Peyer's patch (tissue), 4 donors: ENCODE results near the gene NRF1.

ENCODE experiments used
- CTCF ChIP-seq, 6 experiments: fragments of 450-650 bp in 4 of 6; fragments of 200-600 bp in 2 of 6; sonication (generic) in 1 of 6; IDR thresholded peaks; one replicate each; pipeline ENCODE4 v1.5.1; 2017 to 2019; ENCODE audit warnings: antibody characterized with exemption in 6 of 6, mild to moderate bottlenecking in 3 of 6, moderate library complexity in 1 of 6
- POLR2A ChIP-seq, 2 donors: fragments of 450-650 bp; IDR thresholded peaks; one replicate each; pipeline ENCODE4 v1.5.1; 2017; ENCODE audit warnings: antibody characterized with exemption in 2 of 2, mild to moderate bottlenecking in 2 of 2, moderate library complexity in 2 of 2

- TF ChIP-seq POLR2A (IDR thresholded peaks at IDR 0.05) (no peak), CTCF (IDR thresholded peaks at IDR 0.05) (no peak)
Observed at GRCh38 chr7:129774871-129775694, 163.6 kb downstream of the NRF1 start.
